K562 (cell line): ENCODE data around the gene AIFM3. TPM values are rescaled to one million over a fixed set of nuclear protein-coding genes. Genes with fewer than 3 reads are reported as not detected.

Source experiments
- CBX8 ChIP-seq: fragments of 200-600 bp; sonication (generic); IDR thresholded peaks from 2 replicates; pipeline ENCODE4 v1.6.1; 2012; ENCODE audit warnings: borderline replicate concordance, mixed run types, low read depth, mild to moderate bottlenecking, moderate library complexity, mixed read lengths, low read length, control low read depth, inconsistent platforms; ENCODE audit not compliant: poor library complexity, severe bottlenecking; ENCODE audit errors: extremely low read depth
- E2F6 ChIP-seq, 2 experiments: IDR thresholded peaks; 2 replicates each; pipeline ENCODE4 v1.6.1; 2011; ENCODE audit warnings: borderline replicate concordance in 1 of 2, control low read depth in 1 of 2, low read depth in 1 of 2, low read length in 1 of 2, mild to moderate bottlenecking in 1 of 2, mixed read lengths in 1 of 2, moderate library complexity in 1 of 2; ENCODE audit not compliant: insufficient read depth in 1 of 2, insufficient read length in 1 of 2, poor library complexity in 1 of 2, severe bottlenecking in 1 of 2; ENCODE audit errors: extremely low read depth in 1 of 2
- ESRRB ChIP-seq: fragments of 250-450 bp; sonication (Bioruptor Pico); IDR thresholded peaks from 2 replicates; pipeline ENCODE4 v1.5.0; 2020; ENCODE audit warnings: mild to moderate bottlenecking, moderate library complexity, borderline replicate concordance
- ETS2 ChIP-seq: IDR thresholded peaks from 2 replicates; pipeline ENCODE4 v1.6.1; 2016; ENCODE audit warnings: borderline replicate concordance, missing genetic modification characterization, mild to moderate bottlenecking, moderate library complexity, missing compliant biosample characterization; ENCODE audit not compliant: poor library complexity, severe bottlenecking
- KDM5B ChIP-seq: fragments of 200-600 bp; sonication (generic); IDR thresholded peaks from 2 replicates; pipeline ENCODE4 v1.6.1; 2012; ENCODE audit warnings: low read depth, mild to moderate bottlenecking, moderate library complexity, low read length, control low read depth, inconsistent platforms; ENCODE audit not compliant: insufficient replicate concordance
- MECOM ChIP-seq: fragments of 250-450 bp; sonication (Bioruptor Pico); IDR thresholded peaks from 2 replicates; pipeline ENCODE4 v1.8.0; 2022; ENCODE audit warnings: inconsistent platforms
- NFXL1 ChIP-seq: fragments of 450-650 bp; formaldehyde crosslinking; IDR thresholded peaks from 2 replicates; pipeline ENCODE4 v1.4.0; 2021; ENCODE audit warnings: mild to moderate bottlenecking
- NFYB ChIP-seq: IDR thresholded peaks from 2 replicates; pipeline ENCODE4 v1.6.1; 2011; ENCODE audit warnings: mild to moderate bottlenecking, moderate library complexity; ENCODE audit not compliant: insufficient read length; ENCODE audit errors: extremely low read depth
- PRMT5 ChIP-seq: sonication (generic); formaldehyde crosslinking; IDR thresholded peaks from 2 replicates; pipeline ENCODE4 v1.5.0; 2020; ENCODE audit warnings: missing genetic modification reagents
- SETDB1 ChIP-seq: IDR thresholded peaks from one replicate; pipeline ENCODE4 v1.6.1; 2012; ENCODE audit warnings: low read length, control low read depth, inconsistent platforms
- TFE3 ChIP-seq: fragments of 450-650 bp; formaldehyde crosslinking; IDR thresholded peaks from 2 replicates; pipeline ENCODE4 v1.4.0; 2020; ENCODE audit warnings: mild to moderate bottlenecking, mixed read lengths
- ZFX ChIP-seq: sonication (generic); formaldehyde crosslinking; IDR thresholded peaks from 2 replicates; pipeline ENCODE4 v1.8.0; 2022; ENCODE audit warnings: mild to moderate bottlenecking, missing genetic modification reagents, moderate library complexity
- ZNF174 ChIP-seq: fragments of 250-450 bp; sonication (Bioruptor Pico); IDR thresholded peaks from 2 replicates; pipeline ENCODE4 v1.4.0; 2020; ENCODE audit warnings: mild to moderate bottlenecking
- ZNF253 ChIP-seq: fragments of 250-450 bp; sonication (Bioruptor Pico); conservative IDR thresholded peaks from 2 replicates; pipeline ENCODE4 v1.6.1; 2021; ENCODE audit warnings: mild to moderate bottlenecking
- ZNF280B ChIP-seq: fragments of 250-450 bp; sonication (Bioruptor Pico); IDR thresholded peaks from 2 replicates; pipeline ENCODE4 v1.5.1; 2021; ENCODE audit warnings: mild to moderate bottlenecking
- ZNF282 ChIP-seq: sonication (generic); formaldehyde crosslinking; IDR thresholded peaks from 2 replicates; pipeline ENCODE4 v1.8.1; 2023; ENCODE audit warnings: missing genetic modification reagents
- ZNF384 ChIP-seq: IDR thresholded peaks from 2 replicates; pipeline ENCODE4 v1.6.1; 2012; ENCODE audit warnings: low read depth, low read length, improper control_type of control experiment
- polyA plus RNA-seq, 8 experiments: library from polyadenylated mRNA; depleted of rRNA in 4 of 8; stranded (reverse) in 5 of 8; unstranded in 3 of 8; fragments of >200 nt; fragmentation: Nextera tagmentation in 2 of 8; fragmentation: Illumina TruSeq in 1 of 8; extraction: Ambion mirVana in 2 of 8; extraction: Trizol in 1 of 8; gene quantifications; 2 replicates each; pipeline versions ENCODE4 v1.2.1 to v1.2.3, GENCODE V29; 2011 to 2014; ENCODE audit warnings: inconsistent platforms in 1 of 8, missing spikeins in 1 of 8
- total RNA-seq, 7 experiments: library from RNA; depleted of rRNA in 6 of 7; stranded (reverse); fragments of >200 nt in 6 of 7; fragmentation: Illumina TruSeq in 2 of 7; extraction: Trizol in 2 of 7; gene quantifications; 2 replicates each; pipeline versions ENCODE4 v1.2.1 to v1.2.3, GENCODE V29; 2011 to 2021; ENCODE audit warnings: low replicate concordance in 1 of 7
- TF ChIP-seq, protein P1 (sequence below): fragments of 450-650 bp; formaldehyde crosslinking; IDR thresholded peaks from 2 replicates; pipeline ENCODE4 v1.4.0; 2020; ENCODE audit warnings: mild to moderate bottlenecking, moderate library complexity
- TF ChIP-seq, protein P2 (sequence below): fragments of 250-450 bp; sonication (Bioruptor Pico); IDR thresholded peaks from 2 replicates; pipeline ENCODE4 v1.8.0; 2021; ENCODE audit warnings: borderline replicate concordance, mild to moderate bottlenecking, moderate library complexity; ENCODE audit not compliant: poor library complexity, severe bottlenecking

The AIFM3 gene
- total and polyA plus RNA-seq, 9 of the 15 experiments (the other 6 are each of a cell fraction or from before 2014, with no cell fraction given), result 0.03 to 0.20 (median 0.07) TPM; not detected in 1

DNA sequence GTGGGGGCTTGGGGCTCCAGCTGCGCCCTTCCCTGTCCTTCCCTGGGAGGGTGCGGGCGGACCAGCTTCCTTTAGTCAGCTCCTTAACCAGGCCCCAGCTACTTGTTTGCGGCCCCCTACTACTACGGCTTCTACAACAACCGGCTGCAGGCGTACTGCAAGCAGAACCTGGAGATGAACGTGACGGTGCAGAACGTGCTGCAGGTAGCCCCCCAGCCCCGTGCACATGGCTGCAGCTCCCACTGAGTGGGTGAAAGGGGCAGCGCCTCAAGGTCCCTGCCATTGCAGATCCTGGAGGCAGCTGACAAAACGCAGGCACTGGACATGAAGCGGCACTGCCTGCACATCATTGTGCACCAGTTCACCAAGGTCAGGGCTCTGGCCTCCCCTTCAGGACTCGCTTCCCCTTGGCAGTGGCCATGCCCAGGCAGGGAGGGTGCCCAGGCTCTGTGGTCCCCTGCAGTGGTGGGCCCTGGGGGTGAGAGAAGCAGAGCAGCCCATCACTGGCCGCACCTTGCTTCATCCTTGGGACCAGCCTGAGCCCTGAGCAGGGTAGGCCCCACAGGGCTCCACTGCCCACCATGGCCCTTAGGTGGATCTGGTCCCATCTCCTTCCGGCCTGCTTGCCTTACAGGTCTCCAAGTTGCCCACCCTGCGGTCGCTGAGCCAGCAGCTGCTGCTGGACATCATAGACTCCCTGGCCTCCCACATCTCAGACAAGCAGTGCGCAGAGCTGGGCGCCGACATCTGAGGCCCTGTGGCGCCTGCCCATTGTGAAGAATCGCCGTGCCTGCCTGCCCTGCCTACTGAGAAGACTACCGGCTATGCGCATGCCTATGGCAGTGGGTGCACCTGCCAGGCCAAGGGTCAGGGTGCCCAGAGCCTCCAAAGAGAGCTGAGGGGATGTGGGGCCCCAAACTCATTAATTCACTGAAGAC lies 29.8 kb downstream of the AIFM3 start (continued):
- TF ChIP-seq E2F6 (IDR thresholded peaks at IDR 0.05; ENCODE audit: borderline replicate concordance in 1 of 2, extremely low read depth in 1 of 2, insufficient read depth in 1 of 2, insufficient read length in 1 of 2, low read depth in 1 of 2, low read length in 1 of 2, poor library complexity in 1 of 2, severe bottlenecking in 1 of 2) (no peak), TFE3 (0 out of 2 replicates have a peak, but pooled peaks have one; percentile 1), PRMT5 (CRISPR knock-in tag) (no peak), KDM5B (peak; percentile 82), MECOM (no peak), ETS2 (tag) (no peak), ZNF280B (CRISPR knock-in tag) (no peak), ZNF253 (CRISPR knock-in tag) (0 out of 2 replicates have a peak, but pooled peaks have one; percentile 7), NFYB (no peak), CBX8 (no peak), ZFX (CRISPR knock-in tag) (no peak), ZNF174 (CRISPR knock-in tag) (0 out of 2 replicates have a peak, but pooled peaks have one; percentile 53), ZNF282 (CRISPR knock-in tag) (no peak), ZNF384 (no peak), SETDB1 (peak; percentile 3), NFXL1 (CRISPR knock-in tag) (no peak), ESRRB (CRISPR knock-in tag) (no peak)
- TF ChIP-seq, protein P1, sequence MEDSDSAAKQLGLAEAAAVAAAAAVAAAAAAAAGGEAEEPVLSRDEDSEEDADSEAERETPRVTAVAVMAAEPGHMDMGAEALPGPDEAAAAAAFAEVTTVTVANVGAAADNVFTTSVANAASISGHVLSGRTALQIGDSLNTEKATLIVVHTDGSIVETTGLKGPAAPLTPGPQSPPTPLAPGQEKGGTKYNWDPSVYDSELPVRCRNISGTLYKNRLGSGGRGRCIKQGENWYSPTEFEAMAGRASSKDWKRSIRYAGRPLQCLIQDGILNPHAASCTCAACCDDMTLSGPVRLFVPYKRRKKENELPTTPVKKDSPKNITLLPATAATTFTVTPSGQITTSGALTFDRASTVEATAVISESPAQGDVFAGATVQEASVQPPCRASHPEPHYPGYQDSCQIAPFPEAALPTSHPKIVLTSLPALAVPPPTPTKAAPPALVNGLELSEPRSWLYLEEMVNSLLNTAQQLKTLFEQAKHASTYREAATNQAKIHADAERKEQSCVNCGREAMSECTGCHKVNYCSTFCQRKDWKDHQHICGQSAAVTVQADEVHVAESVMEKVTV, result no peak
- TF ChIP-seq, protein P2, sequence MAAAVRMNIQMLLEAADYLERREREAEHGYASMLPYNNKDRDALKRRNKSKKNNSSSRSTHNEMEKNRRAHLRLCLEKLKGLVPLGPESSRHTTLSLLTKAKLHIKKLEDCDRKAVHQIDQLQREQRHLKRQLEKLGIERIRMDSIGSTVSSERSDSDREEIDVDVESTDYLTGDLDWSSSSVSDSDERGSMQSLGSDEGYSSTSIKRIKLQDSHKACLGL (CRISPR knock-in tag), result no peak
